Measurements from ENCODE around the gene LY6G6C. TPM values are rescaled to one million over a fixed set of nuclear protein-coding genes. Genes with fewer than 3 reads are reported as not detected.

LY6G6C gene
- total and polyA plus RNA-seq, 2 of the 4 experiments (the other 2 are of a cell fraction), result not detected

DNA sequence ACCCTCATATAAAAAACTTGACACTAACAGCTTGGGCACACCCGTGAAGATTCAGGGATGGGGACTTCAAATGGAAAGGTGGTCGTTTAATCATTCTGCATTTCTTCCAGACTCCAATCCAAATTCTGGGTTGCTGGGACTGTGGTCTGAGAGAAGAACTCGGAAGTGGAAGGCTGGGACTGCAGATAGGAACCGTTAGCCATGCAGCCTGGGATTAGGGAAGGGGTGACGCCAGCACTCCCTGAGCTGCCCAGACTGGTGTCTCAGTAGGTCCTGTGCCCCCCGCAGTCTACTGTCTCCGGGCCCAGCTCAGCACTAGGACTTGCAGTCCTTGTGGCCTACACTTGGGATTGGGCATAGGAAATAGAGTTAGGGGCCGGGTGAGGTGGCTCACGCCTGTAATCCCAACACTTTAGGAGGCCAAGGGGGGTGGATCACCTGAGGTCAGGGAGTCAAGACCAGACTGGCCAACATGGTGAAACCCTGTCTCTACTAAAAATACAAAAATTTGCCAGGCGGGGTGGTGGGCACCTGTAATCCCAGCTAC is 15.3 kb upstream of the LY6G6C start:
- Histone ChIP-seq H4K91ac (ENCODE audit: insufficient read depth, low read depth, low read length) (peak overlapping the region; percentile 91), H3K56ac (ENCODE audit: extremely low read depth, insufficient read depth, low read length) (peak overlapping the region; percentile 99), H3K23ac (ENCODE audit: low read depth, low read length) (peak overlapping the region; percentile 98; the same call in 1 of the 2 replicates), H3K14ac (replicated peaks; ENCODE audit: low read depth, low read length) (peak overlapping the region; percentile 99), H2BK5ac (ENCODE audit: low read depth, low read length, poor library complexity, severe bottlenecking) (peak overlapping the region; percentile 99), H2BK120ac (ENCODE audit: low read depth, low read length) (peak overlapping the region; percentile 81), H3K18ac (ENCODE audit: low read depth, low read length) (peak overlapping the region; percentile 66), H3K27me3 (ENCODE audit: control insufficient read depth, insufficient read depth, low read length) (no peaks in the 10 kb centered on the region), H2BK15ac (ENCODE audit: low read depth, low read length) (peak overlapping the region; percentile 61; the same call in 2 of the 3 replicates), H4K8ac (ENCODE audit: low read depth in 2 of 2, low read length in 2 of 2) (peak overlapping the region; percentile 74 to 93), H4K20me1 (ENCODE audit: insufficient read depth, low read length) (peaks cover 21% of the 10 kb centered on the region), H2AFZ (replicated peaks; ENCODE audit: low read length, poor library complexity) (peak overlapping the region; percentile 92), H3K27ac (ENCODE audit: insufficient read depth, low read length) (peak overlapping the region; percentile 94), H2AK5ac (ENCODE audit: low read depth, low read length) (peak overlapping the region; percentile 89), H3K4me1 (ENCODE audit: control insufficient read depth, insufficient read depth, low read length) (peaks cover 18% of the 10 kb centered on the region), H2AK9ac (replicated peaks; ENCODE audit: low read depth, low read length, poor library complexity) (peak overlapping the region; percentile 100), H2BK20ac (ENCODE audit: low read depth, low read length) (peak overlapping the region; percentile 57), H3K36me3 (ENCODE audit: control insufficient read depth, insufficient read depth, low read length) (peaks cover 21% of the 10 kb centered on the region), H3K79me1 (ENCODE audit: low read depth in 1 of 2, low read length in 2 of 2) (peaks cover 13 to 77% of the 10 kb centered on the region in 2 experiments; a peak in 3 of 4 replicates), H4K5ac (ENCODE audit: low read depth, low read length) (peak overlapping the region; percentile 86), H3K9me3 (ENCODE audit: control insufficient read depth, insufficient read depth, low read length) (no peaks in the 10 kb centered on the region), H3K4me3 (ENCODE audit: insufficient read depth, low read depth, low read length) (peak overlapping the region; percentile 81), H3K4me2 (ENCODE audit: low read depth, low read length) (peak overlapping the region; percentile 90), H3K4ac (ENCODE audit: low read depth, low read length) (peak overlapping the region; percentile 98), H3K9ac (ENCODE audit: low read depth, low read length) (peak overlapping the region; percentile 98), H3K9me1 (ENCODE audit: insufficient read depth, low read length) (peaks cover 17% of the 10 kb centered on the region)
- ChIA-PET POLR2A (ENCODE audit: unreplicated experiment) (no interaction called here), CTCF (no interaction called here)
- TF ChIP-seq RAD21 (IDR thresholded peaks at IDR 0.05; ENCODE audit: low read length) (no peak), MAZ (IDR thresholded peaks at IDR 0.05; ENCODE audit: borderline replicate concordance, low read depth, low read length) (no peak), FOS (IDR thresholded peaks at IDR 0.05; ENCODE audit: low read depth, low read length) (no peak), POLR2A (IDR thresholded peaks at IDR 0.05; ENCODE audit: low read depth, low read length) (no peak), BHLHE40 (IDR thresholded peaks at IDR 0.05; ENCODE audit: low read depth, low read length) (no peak), MAFK (IDR thresholded peaks at IDR 0.05; ENCODE audit: low read depth, low read length) (no peak), MXI1 (IDR thresholded peaks at IDR 0.05; ENCODE audit: borderline replicate concordance, low read depth, low read length) (no peak), CHD1 (IDR thresholded peaks at IDR 0.05; ENCODE audit: low read depth, low read length) (no peak), RCOR1 (IDR thresholded peaks at IDR 0.05; ENCODE audit: insufficient replicate concordance, low read length) (no peak), NFE2L2 (IDR thresholded peaks at IDR 0.05; ENCODE audit: low read depth, low read length) (no peak), SMC3 (IDR thresholded peaks at IDR 0.05; ENCODE audit: low read depth, low read length) (no peak), CEBPB (IDR thresholded peaks at IDR 0.05; ENCODE audit: low read depth, low read length) (no peak), RFX5 (IDR thresholded peaks at IDR 0.05; ENCODE audit: low read depth, low read length) (no peak)
- TF ChIP-seq, protein P1, sequence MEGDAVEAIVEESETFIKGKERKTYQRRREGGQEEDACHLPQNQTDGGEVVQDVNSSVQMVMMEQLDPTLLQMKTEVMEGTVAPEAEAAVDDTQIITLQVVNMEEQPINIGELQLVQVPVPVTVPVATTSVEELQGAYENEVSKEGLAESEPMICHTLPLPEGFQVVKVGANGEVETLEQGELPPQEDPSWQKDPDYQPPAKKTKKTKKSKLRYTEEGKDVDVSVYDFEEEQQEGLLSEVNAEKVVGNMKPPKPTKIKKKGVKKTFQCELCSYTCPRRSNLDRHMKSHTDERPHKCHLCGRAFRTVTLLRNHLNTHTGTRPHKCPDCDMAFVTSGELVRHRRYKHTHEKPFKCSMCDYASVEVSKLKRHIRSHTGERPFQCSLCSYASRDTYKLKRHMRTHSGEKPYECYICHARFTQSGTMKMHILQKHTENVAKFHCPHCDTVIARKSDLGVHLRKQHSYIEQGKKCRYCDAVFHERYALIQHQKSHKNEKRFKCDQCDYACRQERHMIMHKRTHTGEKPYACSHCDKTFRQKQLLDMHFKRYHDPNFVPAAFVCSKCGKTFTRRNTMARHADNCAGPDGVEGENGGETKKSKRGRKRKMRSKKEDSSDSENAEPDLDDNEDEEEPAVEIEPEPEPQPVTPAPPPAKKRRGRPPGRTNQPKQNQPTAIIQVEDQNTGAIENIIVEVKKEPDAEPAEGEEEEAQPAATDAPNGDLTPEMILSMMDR (conservative IDR thresholded peaks at IDR 0.05; ENCODE audit: low read depth, low read length), result no peak
- TF ChIP-seq, protein P2, sequence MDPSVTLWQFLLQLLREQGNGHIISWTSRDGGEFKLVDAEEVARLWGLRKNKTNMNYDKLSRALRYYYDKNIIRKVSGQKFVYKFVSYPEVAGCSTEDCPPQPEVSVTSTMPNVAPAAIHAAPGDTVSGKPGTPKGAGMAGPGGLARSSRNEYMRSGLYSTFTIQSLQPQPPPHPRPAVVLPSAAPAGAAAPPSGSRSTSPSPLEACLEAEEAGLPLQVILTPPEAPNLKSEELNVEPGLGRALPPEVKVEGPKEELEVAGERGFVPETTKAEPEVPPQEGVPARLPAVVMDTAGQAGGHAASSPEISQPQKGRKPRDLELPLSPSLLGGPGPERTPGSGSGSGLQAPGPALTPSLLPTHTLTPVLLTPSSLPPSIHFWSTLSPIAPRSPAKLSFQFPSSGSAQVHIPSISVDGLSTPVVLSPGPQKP (IDR thresholded peaks at IDR 0.05; ENCODE audit: borderline replicate concordance, low read depth, low read length), result no peak
- TF ChIP-seq, protein P3, sequence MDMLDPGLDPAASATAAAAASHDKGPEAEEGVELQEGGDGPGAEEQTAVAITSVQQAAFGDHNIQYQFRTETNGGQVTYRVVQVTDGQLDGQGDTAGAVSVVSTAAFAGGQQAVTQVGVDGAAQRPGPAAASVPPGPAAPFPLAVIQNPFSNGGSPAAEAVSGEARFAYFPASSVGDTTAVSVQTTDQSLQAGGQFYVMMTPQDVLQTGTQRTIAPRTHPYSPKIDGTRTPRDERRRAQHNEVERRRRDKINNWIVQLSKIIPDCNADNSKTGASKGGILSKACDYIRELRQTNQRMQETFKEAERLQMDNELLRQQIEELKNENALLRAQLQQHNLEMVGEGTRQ (IDR thresholded peaks at IDR 0.05; ENCODE audit: low read depth, low read length), result no peak
- dilution Hi-C loops (cut with HindIII; ENCODE audit: low sequenced_read_pairs, unreplicated experiment) (no loop called here), intact Hi-C loops (cut with micrococcal nuclease) (no loop called here), in situ Hi-C loops (cut with MboI; ENCODE audit: low sequenced_read_pairs) (no loop called here)
- no TSS peak for BruUV-seq (replicated peaks)
- DNase-seq (no peak), ATAC-seq (ENCODE audit: low read depth) (no peak)
- WGBS, 2 experiments (ENCODE audit: extremely low coverage in 2 of 2, insufficient read length in 1 of 2), result no CpG with 5 or more reads among the region's 10 CpGs
